HCT116 (cell line): ENCODE data around the gene BRIP1. TPM values are rescaled to one million over a fixed set of nuclear protein-coding genes. Genes with fewer than 3 reads are reported as not detected.

Source experiments
- ATAC-seq: fragments of 200-7000 bp; cut with Tn5 transposase; 2 replicates; pipeline ENCODE4 v1.9.1; 2020; ENCODE audit warnings: mild to moderate bottlenecking, moderate library complexity
- BruUV-seq: library from RNA; stranded (reverse); fragments of 400-500 nt; replicated peaks from 2 replicates; lab custom pipeline; 2021; lab: Mats Ljungman, UMichigan
- CTCF ChIA-PET: fragments of 300-600 bp; sonication (Branson Sonifier 250); formaldehyde crosslinking; loops from one replicate; lab custom pipeline; 2021; ENCODE audit warnings: antibody characterized with exemption; lab: Charles Lee
- POLR2A ChIA-PET: fragments of 300-600, 350-600 bp; sonication (Branson Sonifier 250); formaldehyde crosslinking; loops from one replicate; lab custom pipeline; 2021; ENCODE audit warnings: antibody characterized with exemption; lab: Charles Lee
- RAD21 ChIA-PET, 2 experiments: fragments of 300-600 bp; sonication (Branson Sonifier 250); formaldehyde crosslinking; loops; one replicate each; lab custom pipeline; 2023; ENCODE audit warnings: low total read pairs in 2 of 2; ENCODE audit not compliant: uncharacterized antibody in 2 of 2, unreplicated experiment in 2 of 2, low non-redundant PET in 1 of 2; lab: Charles Lee
- DNase-seq: peaks from one replicate; pipeline ENCODE4 v3.0.0-alpha.2; 2010; ENCODE audit warnings: low read depth, low spot score
- H2AFZ ChIP-seq: fragments of 200-600 bp; shearing (Covaris generic), sonication (generic); 2 replicates; pipeline ENCODE4 v1.6.1; 2017; ENCODE audit warnings: low read depth, mixed run types, mixed read lengths, antibody characterized with exemption, low read length; ENCODE audit not compliant: poor library complexity, severe bottlenecking
- H3K27ac ChIP-seq: 2 replicates; pipeline ENCODE4 v1.5.1; 2012; ENCODE audit warnings: low read depth, low read length
- H3K27me3 ChIP-seq: fragments of 200-600 bp; sonication (generic); 2 replicates; pipeline ENCODE4 v1.6.1; 2016; ENCODE audit warnings: mixed run types, low read length, mixed read lengths; ENCODE audit not compliant: insufficient read depth
- H3K36me3 ChIP-seq, 2 experiments: fragments of 200-500 bp in 1 of 2; fragments of 200-600 bp in 1 of 2; sonication (Bioruptor generic) in 1 of 2; sonication (generic) in 1 of 2; 2 replicates each; pipeline versions ENCODE4 v1.5.1 to v1.6.1; 2014 to 2016; ENCODE audit warnings: low read length in 2 of 2, inconsistent platforms in 1 of 2, mixed read lengths in 1 of 2, mixed run types in 1 of 2; ENCODE audit not compliant: insufficient read depth in 2 of 2, control insufficient read depth in 1 of 2
- H3K4me1 ChIP-seq, 2 experiments: fragments of 200-600 bp in 1 of 2; sonication (generic) in 1 of 2; 2 replicates each; pipeline versions ENCODE4 v1.5.1 to v1.6.1; 2012 to 2017; ENCODE audit warnings: low read length in 2 of 2, inconsistent platforms in 1 of 2, mild to moderate bottlenecking in 1 of 2, mixed read lengths in 1 of 2, mixed run types in 1 of 2, moderate library complexity in 1 of 2; ENCODE audit not compliant: insufficient read depth in 2 of 2, control insufficient read depth in 1 of 2
- H3K4me2 ChIP-seq: fragments of 200-600 bp; sonication (generic); 2 replicates; pipeline ENCODE4 v1.6.1; 2017; ENCODE audit warnings: mixed run types, low read length, mixed read lengths
- H3K4me3 ChIP-seq, 2 experiments: fragments of 200-600 bp in 1 of 2; sonication (generic) in 1 of 2; replicated peaks in 1 of 2; 2 replicates each; pipeline ENCODE4 v1.5.1; 2011 to 2016; ENCODE audit warnings: low read length in 2 of 2, control low read depth in 1 of 2, low read depth in 1 of 2, mild to moderate bottlenecking in 1 of 2, mixed read lengths in 1 of 2, mixed run types in 1 of 2
- H3K79me2 ChIP-seq: fragments of 200-600 bp; sonication (generic); 2 replicates; pipeline ENCODE4 v1.6.1; 2017; ENCODE audit warnings: mild to moderate bottlenecking, mixed run types, low read length, moderate library complexity, mixed read lengths; ENCODE audit not compliant: insufficient read depth
- H3K9ac ChIP-seq: fragments of 200-600 bp; sonication (generic); 2 replicates; pipeline ENCODE4 v1.6.1; 2016; ENCODE audit warnings: low read length, mixed read lengths
- H3K9me2 ChIP-seq: fragments of 200-600 bp; sonication (generic), shearing (Covaris generic); 2 replicates; pipeline ENCODE4 v1.6.1; 2017; ENCODE audit warnings: mixed run types, mild to moderate bottlenecking, moderate library complexity; ENCODE audit not compliant: insufficient read depth
- H3K9me3 ChIP-seq, 2 experiments: fragments of 200-500 bp in 1 of 2; fragments of 200-600 bp in 1 of 2; sonication (Bioruptor generic) in 1 of 2; sonication (generic) in 1 of 2; 2 replicates each; pipeline ENCODE4 v1.6.1; 2014 to 2017; ENCODE audit warnings: low read length in 2 of 2, mixed read lengths in 2 of 2, inconsistent platforms in 1 of 2, low read depth in 1 of 2, mild to moderate bottlenecking in 1 of 2, mixed run types in 1 of 2, moderate library complexity in 1 of 2; ENCODE audit not compliant: control insufficient read depth in 1 of 2, insufficient read depth in 1 of 2
- H4K20me1 ChIP-seq: fragments of 200-600 bp; sonication (generic), shearing (Covaris generic); 2 replicates; pipeline ENCODE4 v1.6.1; 2017; ENCODE audit warnings: mixed run types, mild to moderate bottlenecking, moderate library complexity; ENCODE audit not compliant: insufficient read depth
- CBX3 ChIP-seq: IDR thresholded peaks from 2 replicates; pipeline ENCODE4 v1.6.1; 2012; ENCODE audit warnings: low read depth
- CEBPB ChIP-seq: IDR thresholded peaks from 2 replicates; pipeline ENCODE4 v1.6.1; 2012; ENCODE audit warnings: low read depth
- ELF1 ChIP-seq: IDR thresholded peaks from 2 replicates; pipeline ENCODE4 v1.6.1; 2012; ENCODE audit warnings: low read depth, borderline replicate concordance
- EZH2 ChIP-seq: fragments of 200-600 bp; sonication (generic); IDR thresholded peaks from 2 replicates; pipeline ENCODE4 v1.6.1; 2017; ENCODE audit warnings: antibody characterized with exemption, mixed run types
- POLR2A ChIP-seq: IDR thresholded peaks from 2 replicates; pipeline ENCODE4 v1.7.0; 2011; ENCODE audit warnings: borderline replicate concordance; ENCODE audit not compliant: insufficient read depth, insufficient read length; ENCODE audit errors: extremely low read depth
- RAD21 ChIP-seq: IDR thresholded peaks from 2 replicates; pipeline ENCODE4 v1.6.1; 2012; ENCODE audit warnings: low read depth, mild to moderate bottlenecking
- SP1 ChIP-seq: IDR thresholded peaks from 2 replicates; pipeline ENCODE4 v1.6.1; 2012; ENCODE audit warnings: low read depth
- SRF ChIP-seq: IDR thresholded peaks from 2 replicates; pipeline ENCODE4 v1.6.1; 2012; ENCODE audit warnings: low read depth
- TCF7L2 ChIP-seq: IDR thresholded peaks from 2 replicates; pipeline ENCODE4 v1.7.0; 2011; ENCODE audit warnings: borderline replicate concordance, inconsistent platforms; ENCODE audit not compliant: insufficient read depth, insufficient read length; ENCODE audit errors: extremely low read depth
- ZNF274 ChIP-seq: fragments of 200-500 bp; sonication (Bioruptor generic); IDR thresholded peaks from 2 replicates; pipeline ENCODE4 v1.6.1; 2014; ENCODE audit warnings: mild to moderate bottlenecking, low read depth, low read length, inconsistent platforms
- intact Hi-C: fragments of 100-400 bp; cut with micrococcal nuclease; formaldehyde crosslinking; loops from 2 replicates; pipeline ENCODE4 v1.10.0; 2022
- total RNA-seq: library from RNA; stranded (reverse); gene quantifications from one replicate; pipeline ENCODE4 v1.2.1, GENCODE V29; 2021; ENCODE audit not compliant: unreplicated experiment
- TF ChIP-seq, protein P1 (sequence below): IDR thresholded peaks from 2 replicates; pipeline ENCODE4 v1.6.1; 2012
- TF ChIP-seq, protein P2 (sequence below), 3 experiments: fragments of 200-600 bp in 1 of 3; sonication (generic) in 1 of 3; IDR thresholded peaks in 2 of 3; conservative IDR thresholded peaks in 1 of 3; 2 replicates each; pipeline ENCODE4 v1.5.1; 2012 to 2017; ENCODE audit warnings: low read depth in 2 of 3, low read length in 2 of 3, antibody characterized with exemption in 1 of 3, borderline replicate concordance in 1 of 3, control low read depth in 1 of 3, mild to moderate bottlenecking in 1 of 3, mixed read lengths in 1 of 3, mixed run types in 1 of 3, moderate library complexity in 1 of 3; ENCODE audit not compliant: insufficient read depth in 1 of 3

BRIP1 gene
- total RNA-seq, 1 experiment from 2014 or later, result 22.2 TPM

DNA sequence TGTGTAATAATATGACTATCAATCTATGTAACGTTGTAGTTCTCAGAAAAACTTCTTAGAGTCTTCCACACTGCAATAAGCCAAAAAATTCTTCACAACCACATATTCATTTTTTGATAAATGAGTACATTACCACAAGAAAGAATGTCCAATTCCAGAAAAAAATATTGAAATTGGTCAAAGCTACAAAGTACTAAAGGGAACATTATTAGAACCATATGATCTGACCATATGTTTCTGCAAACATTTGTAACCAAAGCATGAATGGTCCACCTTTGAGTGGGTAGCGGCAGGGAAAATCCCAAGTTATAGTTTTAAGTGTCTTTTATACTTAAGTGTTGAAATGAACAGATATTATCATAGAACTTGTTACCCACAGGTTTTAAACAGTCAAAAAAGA lies 200.6 kb downstream of the BRIP1 start:
- Histone ChIP-seq H3K4me3 (no peak overlapping the region), H4K20me1 (no peaks in the 10 kb centered on the region), H3K9me2 (no peaks in the 10 kb centered on the region), H3K9me3 (no peaks in the 10 kb centered on the region), H3K79me2 (no peaks in the 10 kb centered on the region), H3K4me2 (no peak overlapping the region), H3K4me1 (no peaks in the 10 kb centered on the region), H3K9ac (no peak overlapping the region), H3K27ac (no peak overlapping the region), H3K27me3 (no peaks in the 10 kb centered on the region), H3K36me3 (no peaks in the 10 kb centered on the region), H2AFZ (no peak overlapping the region)
- no TSS peak for BruUV-seq
- ChIA-PET CTCF (interaction anchor here (0.8 kb wide), 1 partner anchor 172 kb away, joined by 3 read pairs; no protein-coding TSS in a partner anchor), POLR2A (no interaction called here), RAD21 (no interaction called here)
- DNase-seq (no peak), ATAC-seq (no peak)
- intact Hi-C loops, result no loop called here
- no peak for TF ChIP-seq CEBPB
- no peak for TF ChIP-seq RAD21
- no peak for TF ChIP-seq TCF7L2
- TF ChIP-seq, protein P1, sequence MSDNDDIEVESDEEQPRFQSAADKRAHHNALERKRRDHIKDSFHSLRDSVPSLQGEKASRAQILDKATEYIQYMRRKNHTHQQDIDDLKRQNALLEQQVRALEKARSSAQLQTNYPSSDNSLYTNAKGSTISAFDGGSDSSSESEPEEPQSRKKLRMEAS, result no peak
- no peak for TF ChIP-seq ZNF274
- TF ChIP-seq SP1, result no peak
- TF ChIP-seq CBX3, result no peak
- no peak for TF ChIP-seq SRF
- TF ChIP-seq POLR2A, result no peak
- no peak for TF ChIP-seq ELF1
- TF ChIP-seq EZH2, result no peak
- TF ChIP-seq, protein P2, sequence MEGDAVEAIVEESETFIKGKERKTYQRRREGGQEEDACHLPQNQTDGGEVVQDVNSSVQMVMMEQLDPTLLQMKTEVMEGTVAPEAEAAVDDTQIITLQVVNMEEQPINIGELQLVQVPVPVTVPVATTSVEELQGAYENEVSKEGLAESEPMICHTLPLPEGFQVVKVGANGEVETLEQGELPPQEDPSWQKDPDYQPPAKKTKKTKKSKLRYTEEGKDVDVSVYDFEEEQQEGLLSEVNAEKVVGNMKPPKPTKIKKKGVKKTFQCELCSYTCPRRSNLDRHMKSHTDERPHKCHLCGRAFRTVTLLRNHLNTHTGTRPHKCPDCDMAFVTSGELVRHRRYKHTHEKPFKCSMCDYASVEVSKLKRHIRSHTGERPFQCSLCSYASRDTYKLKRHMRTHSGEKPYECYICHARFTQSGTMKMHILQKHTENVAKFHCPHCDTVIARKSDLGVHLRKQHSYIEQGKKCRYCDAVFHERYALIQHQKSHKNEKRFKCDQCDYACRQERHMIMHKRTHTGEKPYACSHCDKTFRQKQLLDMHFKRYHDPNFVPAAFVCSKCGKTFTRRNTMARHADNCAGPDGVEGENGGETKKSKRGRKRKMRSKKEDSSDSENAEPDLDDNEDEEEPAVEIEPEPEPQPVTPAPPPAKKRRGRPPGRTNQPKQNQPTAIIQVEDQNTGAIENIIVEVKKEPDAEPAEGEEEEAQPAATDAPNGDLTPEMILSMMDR (IDR thresholded peaks at IDR 0.05 in 2 of 3, conservative IDR thresholded peaks at IDR 0.05 in 1 of 3; ENCODE audit: borderline replicate concordance in 1 of 3, insufficient read depth in 1 of 3, low read depth in 2 of 3, low read length in 2 of 3), result no peak
